Breast epithelium (tissue), 3 donors: ENCODE measurements around the gene TESPA1.

Experiments used
- POLR2A ChIP-seq: fragments of 450-650 bp; IDR thresholded peaks from one replicate; pipeline ENCODE4 v1.6.1; 2016; ENCODE audit warnings: antibody characterized with exemption, mild to moderate bottlenecking, moderate library complexity
- POLR2AphosphoS5 ChIP-seq, 3 donors: sonication (generic); formaldehyde crosslinking; IDR thresholded peaks; one replicate each; pipeline ENCODE4 v1.6.1; 2017; ENCODE audit warnings: antibody characterized with exemption in 3 of 3
- TF ChIP-seq, protein P1 (sequence below), 3 donors: fragments of 450-650 bp; IDR thresholded peaks; one replicate each; pipeline ENCODE4 v1.5.1; 2016 to 2017; ENCODE audit warnings: antibody characterized with exemption in 3 of 3, mild to moderate bottlenecking in 3 of 3, moderate library complexity in 3 of 3

DNA sequence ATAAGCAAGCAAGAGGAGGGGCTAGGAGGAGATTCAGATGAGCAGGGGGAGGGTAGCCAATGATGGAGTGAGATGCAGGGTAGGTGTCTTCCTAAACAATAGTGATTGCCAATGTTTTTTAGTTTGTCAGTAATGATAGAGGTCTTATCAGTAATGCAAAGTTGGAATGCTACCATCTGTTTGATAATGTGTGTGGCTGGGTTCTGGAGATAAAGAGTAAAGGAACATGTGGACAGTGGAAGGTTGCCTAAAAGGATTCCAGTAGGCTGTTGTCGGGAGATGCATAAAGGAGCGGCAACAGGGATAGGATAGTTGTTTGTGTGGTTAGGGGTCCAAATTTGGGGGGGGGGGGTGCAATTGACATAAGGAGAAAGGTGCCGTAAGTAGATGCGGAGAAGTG is 52.5 kb downstream of the TESPA1 start:
- TF ChIP-seq, protein P1, sequence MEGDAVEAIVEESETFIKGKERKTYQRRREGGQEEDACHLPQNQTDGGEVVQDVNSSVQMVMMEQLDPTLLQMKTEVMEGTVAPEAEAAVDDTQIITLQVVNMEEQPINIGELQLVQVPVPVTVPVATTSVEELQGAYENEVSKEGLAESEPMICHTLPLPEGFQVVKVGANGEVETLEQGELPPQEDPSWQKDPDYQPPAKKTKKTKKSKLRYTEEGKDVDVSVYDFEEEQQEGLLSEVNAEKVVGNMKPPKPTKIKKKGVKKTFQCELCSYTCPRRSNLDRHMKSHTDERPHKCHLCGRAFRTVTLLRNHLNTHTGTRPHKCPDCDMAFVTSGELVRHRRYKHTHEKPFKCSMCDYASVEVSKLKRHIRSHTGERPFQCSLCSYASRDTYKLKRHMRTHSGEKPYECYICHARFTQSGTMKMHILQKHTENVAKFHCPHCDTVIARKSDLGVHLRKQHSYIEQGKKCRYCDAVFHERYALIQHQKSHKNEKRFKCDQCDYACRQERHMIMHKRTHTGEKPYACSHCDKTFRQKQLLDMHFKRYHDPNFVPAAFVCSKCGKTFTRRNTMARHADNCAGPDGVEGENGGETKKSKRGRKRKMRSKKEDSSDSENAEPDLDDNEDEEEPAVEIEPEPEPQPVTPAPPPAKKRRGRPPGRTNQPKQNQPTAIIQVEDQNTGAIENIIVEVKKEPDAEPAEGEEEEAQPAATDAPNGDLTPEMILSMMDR (IDR thresholded peaks at IDR 0.05) = no peak
- no peak for TF ChIP-seq POLR2A
- TF ChIP-seq POLR2AphosphoS5 (IDR thresholded peaks at IDR 0.05) = no peak
